A172 (cell line): ENCODE measurements around the gene DIS3L2. TPM values are rescaled to one million over a fixed set of nuclear protein-coding genes. Genes with fewer than 3 reads are reported as not detected.

Experiments
- DNase-seq: peaks from one replicate; pipeline ENCODE4 v3.0.0-alpha.2; 2015; ENCODE audit warnings: low spot score
- total RNA-seq: library from RNA; depleted of rRNA; stranded (reverse); fragments of >200 nt; shearing (Covaris generic); gene quantifications from 2 replicates; pipeline ENCODE4 v1.2.3, GENCODE V29; 2014

The DIS3L2 gene
- total RNA-seq, 1 experiment from 2014 or later = 19.2 TPM

DNA sequence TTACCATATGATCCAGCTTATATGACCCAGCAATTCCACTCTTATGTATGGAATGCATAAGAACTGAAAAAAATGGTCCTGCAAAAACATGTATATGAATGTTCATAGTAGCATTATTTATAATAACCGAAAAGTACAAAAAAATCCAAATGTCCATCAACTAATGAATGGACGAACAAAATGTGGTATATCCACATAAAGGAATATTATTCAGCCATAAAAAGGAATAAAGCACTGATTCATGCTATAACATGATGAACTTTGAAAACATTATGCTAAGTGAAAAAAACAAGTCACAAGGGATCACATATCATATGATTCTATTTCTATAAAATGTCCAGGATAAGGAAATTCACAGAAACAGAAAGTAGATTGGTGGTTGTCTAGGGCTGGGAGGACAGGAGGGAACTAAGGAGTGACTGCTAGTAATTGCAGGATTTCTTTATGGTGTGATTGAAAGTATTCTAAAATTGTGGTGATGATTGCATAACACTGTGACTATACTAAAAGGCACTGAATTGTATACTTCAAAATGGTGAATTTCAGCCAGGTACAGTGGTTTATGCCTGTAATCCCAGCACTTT, 10.0 kb upstream of the DIS3L2 start:
- no peak for DNase-seq

DNA sequence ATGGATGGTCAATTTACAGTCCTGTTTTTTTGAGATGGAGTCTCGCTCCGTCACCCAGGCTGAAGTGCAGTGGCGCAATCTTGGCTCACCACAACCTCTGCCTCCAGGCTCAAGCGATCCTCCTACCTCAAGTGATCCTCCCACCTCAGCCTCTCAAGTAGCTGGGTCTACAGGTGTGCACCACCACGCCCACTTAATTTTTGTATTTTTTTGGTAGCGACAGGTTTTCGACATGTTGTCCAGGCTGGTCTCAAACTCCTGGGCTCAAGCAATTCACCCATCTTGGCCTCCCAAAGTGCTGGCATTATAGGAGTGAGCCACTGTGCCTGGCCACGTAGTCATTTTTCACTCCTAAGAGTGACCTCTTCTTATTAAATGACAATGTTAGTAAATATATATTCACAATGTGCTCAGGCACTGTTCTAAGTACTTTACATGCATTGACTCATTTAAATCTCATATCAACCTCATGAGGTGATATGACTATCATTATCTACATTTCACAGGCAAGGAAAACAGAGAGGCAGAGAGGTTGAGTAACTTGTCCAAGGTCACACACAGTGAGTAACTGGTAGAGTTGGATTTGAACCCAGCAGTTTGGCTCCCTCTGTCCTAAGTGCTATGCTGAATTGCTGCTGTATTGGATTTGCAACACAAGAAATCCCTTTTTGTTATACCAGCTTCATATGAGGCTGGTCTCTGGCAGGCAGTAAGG, 5.6 kb upstream of the DIS3L2 start:
- DNase-seq = no peak

DNA sequence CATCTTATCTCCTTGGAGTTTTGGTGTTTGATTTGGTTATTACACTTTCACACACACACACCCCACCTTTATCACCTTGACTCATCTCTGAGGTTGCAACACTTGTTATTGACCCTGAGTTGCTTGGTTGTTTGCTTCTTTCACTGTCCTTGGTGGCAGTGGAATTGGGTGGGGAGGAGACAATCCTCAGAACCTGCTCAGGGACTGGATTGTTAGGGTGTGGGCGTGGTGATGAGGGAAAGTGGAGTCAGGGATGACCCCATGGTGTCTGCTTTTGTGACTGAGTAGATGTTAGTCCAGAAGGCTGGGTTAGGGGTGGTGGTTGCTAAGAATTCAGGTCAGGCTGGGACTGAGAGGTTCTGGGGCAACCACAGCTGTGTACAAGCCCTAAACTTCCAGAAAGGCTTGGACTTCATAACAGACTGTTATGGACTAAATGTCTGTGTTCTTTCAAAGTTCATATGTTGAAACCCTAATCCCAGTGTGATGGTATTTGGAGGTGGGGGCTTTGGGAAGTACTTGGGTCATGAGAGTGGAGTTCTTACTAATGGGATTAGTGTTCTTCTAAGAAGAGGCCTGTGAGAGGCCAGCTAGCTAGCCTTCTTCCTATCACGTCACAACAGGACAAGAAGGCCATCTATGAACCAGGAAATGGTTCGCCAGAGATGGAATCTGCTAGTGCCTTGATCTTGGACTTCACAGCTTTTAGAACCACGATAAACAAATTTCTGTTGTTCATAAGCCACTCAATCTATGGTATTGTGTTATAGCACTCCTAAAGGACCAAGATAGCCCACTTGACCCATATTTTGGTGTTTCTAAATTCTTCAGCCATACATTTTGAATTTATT, 3.4 kb upstream of the DIS3L2 start:
- no peak for DNase-seq

DNA sequence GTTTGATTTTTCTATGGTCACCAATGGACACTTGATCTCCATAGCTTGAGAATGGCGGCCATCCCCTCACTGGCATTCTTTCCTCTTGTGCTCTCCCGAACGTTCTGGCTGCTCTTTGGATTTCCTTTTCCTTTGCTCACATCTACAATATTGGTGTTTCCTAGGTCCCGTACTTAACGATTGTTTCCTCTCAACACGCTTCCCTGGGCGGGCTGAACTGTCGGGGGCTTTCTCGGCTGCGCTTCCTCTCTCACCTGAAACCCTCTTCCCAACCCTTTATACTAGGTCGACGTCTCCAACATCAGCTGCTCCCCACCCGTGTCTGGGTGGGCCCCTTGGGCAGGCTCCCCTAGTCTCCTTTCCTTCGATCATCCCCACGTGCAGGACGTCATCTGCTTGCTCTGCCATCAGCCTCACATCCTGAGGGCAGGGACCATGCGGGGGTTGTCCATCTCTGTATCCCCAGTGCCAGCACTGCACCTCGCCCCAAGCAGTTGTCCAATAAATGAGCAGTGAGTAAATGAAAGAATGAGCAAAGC, 634 bp upstream of the DIS3L2 start:
- no peak for DNase-seq

DNA sequence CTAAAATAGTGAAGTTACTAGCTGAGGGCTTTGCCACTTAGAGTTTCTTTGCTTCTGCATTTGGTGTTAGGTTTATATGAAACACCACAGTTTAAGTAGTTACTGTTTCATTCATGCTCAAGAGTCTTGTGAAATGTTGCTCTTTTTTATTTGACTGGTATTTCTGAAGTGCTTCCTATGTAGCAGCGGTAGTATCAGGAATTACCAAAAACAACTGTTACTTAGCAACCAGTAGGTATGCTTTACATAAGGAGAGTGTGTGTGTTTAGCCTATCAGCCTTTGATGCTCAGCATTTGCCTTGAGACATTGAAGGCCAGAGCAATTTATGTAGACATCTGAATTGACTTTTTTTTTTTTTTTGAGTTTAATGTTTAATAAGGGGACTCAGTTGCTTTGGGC, 3.6 kb downstream of the DIS3L2 start:
- no peak for DNase-seq

DNA sequence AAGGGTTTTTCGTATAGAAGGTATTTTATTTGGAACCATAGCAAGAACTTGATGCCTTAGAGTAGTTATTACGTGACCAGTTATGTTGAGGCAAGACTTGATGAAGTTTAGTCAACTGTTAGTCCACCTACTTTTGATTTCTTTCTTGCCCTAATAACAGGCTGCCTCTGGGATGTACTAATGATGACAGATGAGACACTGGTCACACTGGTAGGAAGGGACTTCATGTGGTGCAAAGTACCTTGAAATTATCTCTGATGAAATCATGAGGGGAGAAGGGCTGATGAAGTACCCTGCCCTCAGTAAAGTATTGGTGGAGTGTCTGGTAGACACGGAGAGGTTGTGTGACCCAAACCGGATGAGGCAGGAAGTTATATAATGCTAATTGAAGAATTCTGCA, 5.4 kb downstream of the DIS3L2 start:
- DNase-seq = no peak

DNA sequence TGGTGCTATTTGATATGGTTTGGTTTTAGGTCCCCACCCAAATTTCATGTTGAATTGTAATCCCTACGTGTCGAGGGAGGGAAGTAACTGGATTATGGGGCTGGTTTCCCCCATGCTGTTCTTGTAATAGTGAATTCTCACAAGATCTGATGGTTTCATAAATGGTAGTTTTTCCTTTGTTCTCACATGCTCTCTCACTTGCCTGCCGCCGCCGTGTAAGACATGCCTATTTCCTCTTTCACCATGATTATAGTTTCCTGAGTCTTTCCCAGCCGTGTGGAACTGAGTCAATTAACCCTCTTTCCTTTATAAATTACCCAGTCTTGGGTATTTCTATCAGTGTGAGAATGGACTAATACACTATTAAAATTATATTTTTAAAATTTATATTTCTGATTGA, 7.3 kb downstream of the DIS3L2 start:
- no peak for DNase-seq

DNA sequence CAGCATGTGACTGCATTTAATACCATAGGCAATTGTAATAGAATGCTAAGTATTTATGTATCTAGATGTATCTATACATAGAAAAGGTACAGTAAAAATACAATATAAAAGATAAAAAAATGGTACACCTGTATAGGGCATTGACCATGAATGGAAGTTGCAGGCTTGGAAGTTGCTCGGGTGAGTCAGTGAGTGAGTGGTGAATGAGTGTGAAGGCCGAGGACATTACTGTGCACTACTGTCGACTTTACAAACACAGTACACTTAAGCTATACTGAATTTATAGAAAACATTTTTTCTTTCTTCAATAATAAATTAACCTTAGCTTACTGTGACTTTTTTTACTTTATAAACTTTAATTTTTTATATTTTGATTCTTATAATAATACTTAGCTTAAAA, 8.9 kb downstream of the DIS3L2 start:
- no peak for DNase-seq

DNA sequence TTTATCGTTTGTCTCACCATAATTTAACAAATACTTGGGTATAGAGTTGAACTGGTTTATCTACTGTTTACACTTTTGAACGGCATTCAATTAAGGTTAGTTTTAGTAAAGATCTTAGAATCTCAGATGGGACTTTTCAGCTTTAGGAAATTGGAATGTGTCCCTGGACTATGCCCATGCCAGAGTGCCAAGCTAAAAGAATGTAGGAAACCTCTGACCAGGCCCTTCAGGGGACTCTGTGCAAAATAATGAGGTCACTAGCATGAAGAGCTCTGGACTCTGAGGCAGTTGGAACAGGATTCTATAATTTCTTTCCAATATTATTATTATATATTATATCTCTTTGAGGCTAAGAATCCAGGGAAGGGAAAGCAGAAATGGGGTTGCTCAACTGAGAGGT, 13.5 kb downstream of the DIS3L2 start:
- no peak for DNase-seq

DNA sequence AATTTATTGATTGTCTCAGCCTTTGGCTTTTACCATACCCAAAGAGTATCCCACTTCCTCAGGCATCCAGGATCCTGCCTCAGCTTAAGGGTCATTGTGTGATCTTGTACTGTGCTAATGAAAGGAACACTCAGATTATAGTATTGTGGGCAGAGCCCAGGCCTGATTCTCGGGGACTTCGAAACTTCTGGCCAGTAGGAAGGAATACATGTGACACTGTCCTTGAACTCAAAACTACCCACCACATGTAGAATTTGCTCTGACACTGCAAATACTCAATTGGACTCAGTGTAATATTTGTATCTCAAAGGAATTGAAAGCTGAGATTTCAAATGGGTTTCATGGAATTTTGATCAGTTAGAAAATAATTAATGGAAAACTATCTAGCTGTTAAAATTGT, 15.9 kb downstream of the DIS3L2 start:
- no peak for DNase-seq

DNA sequence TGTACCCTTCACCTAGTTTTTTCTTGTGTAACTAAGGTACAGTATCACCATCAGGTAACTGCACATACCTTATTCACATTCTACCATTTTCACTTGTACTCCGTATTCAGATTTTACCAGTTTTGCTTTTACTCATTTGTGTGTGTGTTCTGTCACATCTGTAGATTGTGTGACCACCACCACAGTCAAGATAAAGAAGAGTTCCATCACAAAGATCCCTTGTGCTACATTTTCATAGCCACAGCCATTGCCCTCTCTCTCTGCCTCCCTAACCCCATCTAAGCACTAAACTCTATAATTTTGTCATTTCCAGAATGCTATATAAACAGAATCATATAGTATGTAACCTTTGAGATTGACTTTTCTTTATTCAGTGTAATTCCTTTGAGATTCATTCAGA, 23.5 kb downstream of the DIS3L2 start:
- DNase-seq = no peak

DNA sequence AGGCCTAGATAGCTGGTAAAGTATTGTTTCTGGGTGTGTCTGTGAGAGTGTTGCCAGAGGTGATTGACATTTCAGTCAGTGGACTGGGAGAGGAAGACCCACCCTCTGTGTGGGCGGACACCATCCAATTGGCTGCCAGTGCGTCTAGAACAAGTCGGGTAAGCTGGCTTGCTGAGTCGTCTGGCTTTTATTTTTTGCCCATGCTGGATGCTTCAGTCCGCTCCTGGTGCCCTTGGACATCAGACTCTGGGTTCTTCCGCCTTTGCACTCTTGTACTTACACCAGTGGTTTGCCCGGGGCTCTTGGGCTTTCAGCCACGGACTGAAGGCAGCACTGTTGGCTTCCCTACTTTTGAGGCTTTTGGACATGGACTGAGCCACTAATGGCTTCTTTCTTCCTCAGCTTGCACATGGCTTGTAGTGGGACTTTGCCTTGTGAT, 24.3 kb downstream of the DIS3L2 start:
- DNase-seq = no peak

DNA sequence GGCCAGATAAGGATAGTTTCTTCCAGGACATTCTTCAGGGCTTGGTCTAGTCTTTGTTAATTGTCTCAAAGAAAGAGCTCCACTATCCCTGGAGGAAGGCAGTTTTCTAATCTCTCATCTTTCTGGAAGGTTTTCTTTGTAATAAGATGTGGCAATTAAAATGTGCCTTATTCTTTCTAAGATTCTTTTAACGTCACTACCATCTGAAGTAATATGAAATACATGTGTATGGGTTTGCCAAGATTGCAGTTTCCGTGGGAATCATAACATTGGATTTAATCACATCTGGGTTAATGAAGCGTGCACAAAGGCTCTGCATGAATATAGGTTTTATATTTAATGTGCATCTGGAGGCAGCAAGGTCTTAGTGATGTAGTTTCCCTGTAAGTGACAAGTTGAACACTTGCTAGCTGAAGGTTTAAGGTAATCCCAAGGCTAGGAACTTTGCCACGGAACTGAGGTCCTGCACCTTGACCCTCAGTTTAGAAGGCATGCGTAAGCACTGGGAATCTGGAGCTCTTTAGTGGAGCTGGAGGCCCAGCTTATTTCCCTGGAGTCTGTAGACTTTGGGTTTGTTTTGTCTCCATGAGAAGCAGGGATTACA, 25.7 kb downstream of the DIS3L2 start:
- DNase-seq = no peak

DNA sequence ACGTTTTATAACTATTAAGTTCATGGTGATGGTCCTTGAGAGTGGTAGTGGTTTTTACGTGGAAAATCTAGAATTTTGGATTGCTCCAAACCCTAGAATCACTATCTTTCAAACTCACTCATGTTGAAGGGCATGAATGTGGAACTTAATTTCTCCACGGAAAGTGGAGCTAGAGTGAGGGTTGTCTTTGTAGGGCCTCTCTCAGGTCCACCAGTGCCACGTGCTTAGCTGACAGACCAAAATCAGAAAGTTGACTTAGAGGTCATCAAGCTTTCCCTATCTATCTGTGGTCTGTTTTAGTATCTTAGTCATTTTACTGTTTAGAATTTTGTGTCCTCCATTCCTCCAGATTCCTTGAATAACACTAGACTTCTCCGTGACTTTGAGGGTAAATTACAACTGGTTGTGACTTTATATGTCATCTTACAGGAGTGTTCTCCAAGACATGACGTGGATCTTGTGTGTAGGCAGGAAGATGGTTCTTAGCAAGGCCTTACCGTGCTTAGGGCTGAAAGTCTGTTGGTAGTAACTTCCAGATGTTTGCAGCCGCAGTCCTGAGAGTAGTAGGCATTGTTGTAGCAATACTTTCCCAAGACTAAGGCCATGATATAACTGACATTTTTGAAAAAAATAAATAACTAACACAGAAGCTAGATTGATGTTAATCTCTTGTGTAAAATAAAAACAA, 26.8 kb downstream of the DIS3L2 start:
- no peak for DNase-seq

DNA sequence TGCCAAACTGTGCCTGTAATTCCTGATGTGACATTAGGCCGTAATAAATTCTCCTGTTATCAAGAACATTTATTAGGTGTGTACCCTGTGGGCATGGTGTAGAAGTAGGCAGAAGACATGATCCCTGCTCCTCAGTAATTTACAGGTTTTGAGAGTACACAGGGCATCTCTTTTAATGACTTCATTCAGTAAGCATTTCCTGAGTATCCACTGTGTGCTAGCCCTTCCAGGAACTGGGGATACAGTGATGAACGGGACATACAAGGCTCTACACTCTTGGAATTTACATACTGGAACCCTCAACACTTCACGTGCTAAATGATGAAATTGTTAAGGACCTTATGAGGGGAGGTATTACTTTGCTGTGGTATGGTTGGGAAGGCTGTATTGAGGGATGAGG, 30.2 kb downstream of the DIS3L2 start:
- peak; percentile 34 for DNase-seq

DNA sequence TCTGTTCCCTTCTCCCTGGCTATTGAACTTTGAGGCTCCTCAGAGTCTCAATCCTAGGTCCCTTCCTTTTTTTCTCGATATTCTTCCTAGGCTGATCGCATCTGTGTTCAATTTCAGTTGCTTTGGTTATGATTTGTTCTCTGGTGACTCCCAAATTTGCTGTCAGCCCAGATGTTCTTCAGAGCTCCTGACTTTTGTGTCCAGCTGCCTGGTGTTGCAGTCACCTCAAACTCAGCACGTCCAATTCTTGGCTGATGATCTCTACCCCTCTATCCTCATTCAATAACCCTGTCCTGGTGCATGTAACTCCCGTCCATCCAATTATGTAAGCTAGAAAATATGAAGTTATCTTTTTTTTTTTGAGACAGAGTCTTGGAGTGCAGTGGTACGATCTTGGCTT, 31.4 kb downstream of the DIS3L2 start:
- DNase-seq = no peak

DNA sequence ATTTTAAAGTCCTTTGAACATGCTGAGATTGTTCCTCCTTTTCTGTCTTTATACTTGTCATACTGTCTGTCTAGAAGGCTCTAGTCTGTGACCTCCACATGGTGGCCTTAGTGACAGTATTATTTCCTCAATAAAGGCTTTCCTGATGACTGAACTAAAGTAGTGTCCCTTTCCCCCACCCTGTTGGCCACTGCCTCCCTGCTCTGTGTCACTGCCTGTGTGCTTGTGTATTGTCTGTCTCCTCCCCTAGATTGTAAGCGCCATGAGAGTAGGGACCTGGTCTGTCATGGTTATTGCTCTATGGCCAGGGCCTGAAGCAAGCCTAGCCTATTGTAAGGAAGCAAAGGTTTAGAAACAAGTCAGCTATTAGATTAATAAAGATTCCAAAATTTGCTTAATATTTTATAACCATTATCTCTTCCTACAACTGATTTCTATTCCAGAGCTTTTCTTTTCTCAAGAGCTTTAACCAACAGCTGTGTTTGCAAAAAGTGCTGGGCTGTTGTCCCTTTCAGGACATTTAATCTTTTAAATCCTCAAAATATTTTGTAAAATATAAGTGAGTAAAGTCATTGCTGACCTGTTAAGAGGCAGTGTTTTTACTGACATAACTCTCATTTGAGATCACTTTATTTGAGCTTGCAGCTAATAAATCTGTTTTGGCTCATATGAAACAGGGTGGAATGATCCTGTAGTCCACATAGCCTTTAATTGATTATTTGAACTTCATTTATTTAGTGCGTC, 35.5 kb downstream of the DIS3L2 start:
- no peak for DNase-seq

DNA sequence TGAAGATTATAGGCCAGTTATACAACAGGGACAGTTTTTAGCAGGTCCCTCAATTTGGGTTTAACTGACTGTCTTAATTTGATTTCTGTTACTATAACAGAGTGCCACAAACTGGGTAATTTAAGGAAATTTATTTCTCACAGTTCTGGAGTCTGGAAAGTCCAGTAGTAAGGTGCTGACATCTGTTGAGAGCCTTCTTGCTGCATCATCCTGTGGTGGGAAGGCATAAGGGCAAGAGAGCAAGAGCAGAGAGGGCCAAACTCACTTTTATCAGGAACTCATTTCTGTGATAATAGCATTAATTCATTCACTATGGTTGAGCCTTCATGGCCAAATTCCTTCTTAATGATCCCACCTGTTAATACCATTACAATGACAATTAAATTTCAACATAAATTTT, 36.5 kb downstream of the DIS3L2 start:
- no peak for DNase-seq

DNA sequence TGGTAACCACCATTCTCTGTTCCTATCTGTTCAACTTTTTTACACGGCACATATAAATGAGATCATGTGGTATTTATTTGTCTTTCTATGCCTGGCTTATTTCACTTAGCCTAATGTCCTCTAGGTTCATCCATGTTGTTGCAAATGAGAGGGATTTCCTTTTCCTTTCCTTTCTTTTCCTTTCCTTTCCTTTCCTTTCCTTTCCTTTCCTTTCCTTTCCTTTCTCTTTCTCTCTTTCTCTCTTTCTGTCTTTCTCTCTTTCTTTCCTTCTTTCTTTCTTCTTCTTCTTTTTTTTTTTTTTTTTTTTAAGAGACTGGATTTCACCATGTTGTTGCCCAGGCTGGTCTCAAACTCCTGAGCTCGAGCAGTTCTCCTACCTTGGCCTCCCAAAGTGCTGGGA, 38.9 kb downstream of the DIS3L2 start:
- no peak for DNase-seq

DNA sequence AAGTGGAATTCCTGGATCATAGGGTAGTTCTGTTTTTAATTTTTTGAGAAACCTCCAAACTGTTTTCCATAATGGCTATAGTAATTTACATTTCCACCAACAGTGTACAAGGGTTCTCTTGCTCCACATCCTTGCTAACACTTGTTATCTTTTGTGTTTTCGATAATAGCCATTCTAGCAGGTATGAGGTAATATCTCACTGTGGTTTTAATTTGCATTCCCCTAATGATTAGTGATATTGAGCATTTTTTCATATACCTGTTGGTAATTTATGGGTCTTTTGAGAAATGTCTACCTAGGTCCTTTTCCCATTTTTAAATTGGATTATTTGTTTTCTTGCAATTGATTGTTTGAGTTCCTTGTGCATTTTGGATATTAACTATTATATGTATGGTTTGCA, 39.6 kb downstream of the DIS3L2 start:
- no peak for DNase-seq

DNA sequence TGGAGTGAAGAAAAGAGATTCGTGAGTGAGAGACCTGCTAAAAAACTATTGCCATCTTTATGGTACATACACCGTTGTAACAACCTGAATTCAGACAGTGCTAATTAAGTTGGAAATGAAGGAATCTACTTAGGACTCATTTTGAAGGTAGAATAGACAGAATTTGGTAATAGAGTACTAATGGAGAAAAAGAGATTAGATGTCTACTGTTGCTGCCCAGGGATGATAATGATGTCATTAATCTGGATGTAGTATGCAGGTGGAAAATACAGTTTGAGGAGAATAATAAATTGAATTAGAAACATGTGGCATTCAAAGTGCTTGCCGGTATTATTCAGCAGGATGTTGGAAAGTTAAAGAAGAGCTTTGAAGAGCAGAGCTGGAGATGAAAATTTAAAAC, 44.7 kb downstream of the DIS3L2 start:
- no peak for DNase-seq
